Activated T-cell treated with anti-CD3 and anti-CD28 coated beads for 48 hours (primary cell): Measurements from ENCODE around the gene USH1C.

Source experiments
- DNase-seq: peaks from one replicate; pipeline ENCODE4 v3.0.0-alpha.2; 2020; ENCODE audit warnings: low read depth

The USH1C gene

DNA sequence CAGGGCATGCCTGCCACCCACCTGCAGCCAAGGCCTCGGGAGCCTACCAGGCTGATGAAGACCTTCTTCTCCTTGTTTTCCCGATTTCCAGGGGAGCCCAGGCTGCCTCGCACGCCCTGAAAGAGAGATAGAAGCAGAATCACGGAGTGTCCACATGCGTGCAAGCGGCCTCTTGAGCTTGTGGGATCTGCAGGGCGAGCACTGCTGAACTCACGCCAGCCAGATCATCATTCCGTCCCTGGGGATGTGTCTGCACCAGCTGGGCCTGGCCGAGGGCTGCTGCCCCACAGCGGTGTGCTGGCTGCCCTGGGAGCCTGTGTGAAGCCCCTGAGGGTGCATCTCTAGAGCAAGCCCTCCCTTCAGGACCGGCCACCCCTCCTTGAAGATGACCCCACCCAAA is 17.9 kb downstream of the USH1C start:
- DNase-seq: no peak

GRCh38 chr11:17525570-17525969 is 18.6 kb downstream of the USH1C start:
- no peak for DNase-seq

GRCh38 chr11:17524221-17524620 is 20.0 kb downstream of the USH1C start:
- DNase-seq: no peak

- DNase-seq: no peak
Measured at GRCh38 chr11:17522655-17523054, 21.6 kb downstream of the USH1C start.

- DNase-seq: no peak
Measured at GRCh38 chr11:17521106-17521900, 22.9 kb downstream of the USH1C start.

DNA sequence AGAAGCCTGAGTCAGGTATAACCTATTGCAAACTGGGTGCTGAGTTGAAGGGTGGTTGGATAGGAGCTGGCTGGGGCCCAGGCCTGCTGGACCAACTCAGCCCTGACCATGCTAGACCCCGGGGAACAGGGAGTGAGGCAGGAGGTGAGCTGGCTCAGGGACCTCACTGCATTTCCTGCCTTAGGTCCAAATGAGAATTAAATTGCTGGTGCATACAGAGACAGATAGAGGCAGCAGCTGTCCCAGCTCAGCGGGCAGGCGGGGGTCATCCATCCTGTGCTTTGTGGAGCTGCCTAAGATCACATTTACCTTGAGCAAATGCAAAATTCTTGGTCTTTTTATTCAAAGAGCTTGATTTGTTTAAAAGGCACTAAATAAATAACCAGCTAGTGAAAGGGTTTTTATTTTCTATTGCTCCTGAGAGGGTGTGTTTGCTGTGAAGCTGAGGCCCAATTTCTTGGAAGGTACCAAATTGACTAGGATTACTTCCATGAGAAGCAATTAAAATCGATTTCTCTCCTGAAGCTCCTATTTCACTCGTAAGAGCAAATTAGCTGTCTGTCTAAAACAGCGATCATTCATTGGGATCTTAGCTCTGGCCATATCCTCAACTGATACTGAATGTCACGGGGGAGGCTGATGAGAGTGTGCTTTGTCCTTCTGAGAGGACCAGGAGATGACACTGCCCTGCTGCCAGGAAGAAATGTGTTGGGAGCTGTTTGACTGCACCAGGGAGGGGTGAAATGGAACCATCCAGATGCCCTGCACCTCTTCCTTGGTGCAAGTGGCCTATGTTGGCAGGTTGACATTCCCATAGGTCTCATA is 24.9 kb downstream of the USH1C start:
- DNase-seq: no peak

DNA sequence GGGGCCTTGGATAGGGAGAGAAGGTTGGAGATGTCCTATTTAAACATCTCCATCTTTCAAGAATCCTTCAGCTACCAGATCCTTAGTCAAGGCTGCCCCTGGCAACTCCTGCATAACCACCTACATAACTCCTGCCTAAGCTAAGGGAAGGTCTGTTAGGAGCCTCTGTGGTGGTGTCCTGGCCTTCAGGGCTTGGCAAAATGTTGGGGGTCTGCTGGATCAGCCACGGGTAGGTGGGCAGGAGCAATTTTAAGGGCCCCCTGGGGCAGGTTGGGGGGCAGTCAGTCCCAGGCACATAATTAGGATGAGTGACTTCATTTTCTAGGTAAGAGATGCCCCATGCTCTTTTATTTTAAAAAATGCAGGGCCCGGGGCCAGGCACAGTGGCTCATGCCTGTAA is 25.9 kb downstream of the USH1C start:
- DNase-seq: no peak

- DNase-seq: no peak
Measured at GRCh38 chr11:17517186-17517585, 27.0 kb downstream of the USH1C start.

DNA sequence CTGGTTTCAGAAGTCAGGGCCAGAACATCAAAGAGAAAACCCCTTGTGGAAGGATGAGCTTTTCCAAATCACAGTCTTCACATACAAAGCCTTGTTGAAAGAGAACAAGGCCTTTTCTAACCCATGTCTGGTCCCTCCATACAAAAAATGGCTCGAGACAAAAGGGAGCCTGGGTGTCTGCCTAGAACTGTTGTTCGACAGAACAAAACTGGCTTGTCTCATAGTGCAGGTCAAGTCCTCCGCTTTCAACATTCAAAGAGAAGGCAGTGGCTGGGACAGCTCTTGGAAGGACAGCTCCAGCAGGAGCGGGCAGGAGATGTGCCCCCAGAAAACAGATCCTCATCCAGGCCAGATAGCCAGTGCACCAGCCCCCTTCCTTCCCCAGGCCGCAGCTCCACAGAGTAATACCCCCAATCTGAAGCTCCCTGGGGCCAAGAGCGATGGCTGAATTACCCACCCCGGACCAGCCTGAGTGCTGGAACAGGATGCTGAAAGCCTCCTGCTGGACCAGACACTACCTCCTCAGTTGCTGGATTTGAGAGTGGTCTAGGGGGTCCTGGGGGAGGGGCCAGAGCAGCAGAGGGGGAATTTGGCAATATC is 27.6 kb downstream of the USH1C start:
- no peak for DNase-seq

GRCh38 chr11:17515443-17516176 is 28.6 kb downstream of the USH1C start:
- DNase-seq: no peak

DNA sequence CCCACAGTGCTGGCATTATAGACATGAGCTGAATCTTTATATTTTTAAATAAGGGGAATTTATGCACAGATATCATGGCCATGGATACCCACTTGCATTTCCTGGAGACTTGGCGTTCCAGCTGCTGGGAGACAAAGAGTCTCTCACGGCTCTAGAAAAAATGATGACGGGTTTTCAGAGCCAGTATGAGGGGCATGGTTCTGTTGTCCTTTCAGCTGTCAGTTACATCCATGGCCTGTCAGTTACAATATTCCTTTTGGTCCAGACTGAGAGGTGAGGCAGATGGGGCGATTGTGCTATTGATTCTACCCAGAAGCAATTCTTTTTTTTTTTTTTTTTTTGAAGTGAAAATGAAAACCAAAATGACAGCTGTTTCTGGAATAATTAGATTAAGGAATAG is 29.7 kb downstream of the USH1C start:
- DNase-seq: no peak

- DNase-seq: no peak
Measured at GRCh38 chr11:17513853-17514252, 30.4 kb downstream of the USH1C start.

- no peak for DNase-seq
Measured at GRCh38 chr11:17512101-17512500, 32.1 kb downstream of the USH1C start.

GRCh38 chr11:17511571-17511970 is 32.6 kb downstream of the USH1C start:
- DNase-seq: no peak

DNA sequence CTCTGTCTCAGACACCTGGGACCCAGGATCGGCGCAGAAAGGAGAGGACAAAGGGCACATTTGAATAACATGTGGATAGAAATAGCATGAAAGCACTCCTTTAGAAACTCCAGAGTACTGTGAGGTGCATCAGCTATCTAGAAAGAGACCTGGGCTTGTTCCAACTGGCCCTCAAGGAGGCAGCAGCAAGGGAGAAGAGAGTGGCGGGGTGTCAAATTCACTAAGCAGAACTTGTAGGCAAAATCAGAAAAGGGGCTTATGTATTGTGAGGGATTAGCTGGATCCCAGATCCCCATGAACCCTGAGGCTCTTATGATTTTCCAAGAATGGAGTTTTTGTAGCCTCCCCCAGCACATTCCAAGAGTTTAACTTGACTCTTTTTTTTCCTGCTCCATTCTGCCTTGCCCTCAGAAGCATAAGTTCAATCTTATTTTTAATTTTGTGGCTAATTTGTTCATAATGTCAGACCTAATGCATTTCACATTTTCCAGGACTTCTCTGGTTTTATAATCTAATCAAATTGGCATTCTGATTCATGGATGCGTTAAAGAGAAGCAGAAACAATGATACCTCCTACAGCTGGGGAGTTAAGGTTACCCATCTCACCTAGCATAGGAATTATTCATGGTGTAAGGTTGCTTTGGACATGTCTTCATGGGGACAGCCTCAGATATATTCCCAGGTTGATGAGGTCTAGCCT is 33.6 kb downstream of the USH1C start:
- no peak for DNase-seq

DNA sequence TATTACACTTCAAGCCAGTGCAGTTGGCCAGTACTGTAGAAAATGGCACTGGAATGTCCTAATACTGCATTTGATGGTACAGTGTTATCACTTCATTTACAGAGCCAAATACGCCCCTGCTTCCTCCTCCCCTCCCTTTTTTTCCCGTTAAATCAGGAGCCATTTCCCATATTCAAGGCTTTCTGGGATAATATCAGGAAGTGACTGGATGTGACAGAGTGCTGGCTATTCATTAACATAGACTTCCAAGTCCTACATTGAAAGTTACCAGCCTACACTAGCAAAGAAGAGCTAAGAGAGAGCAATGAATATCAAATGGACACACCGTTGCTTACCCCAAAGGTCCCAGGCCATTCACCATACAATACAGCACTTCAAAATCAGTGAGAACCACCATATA is 35.4 kb downstream of the USH1C start:
- no peak for DNase-seq

DNA sequence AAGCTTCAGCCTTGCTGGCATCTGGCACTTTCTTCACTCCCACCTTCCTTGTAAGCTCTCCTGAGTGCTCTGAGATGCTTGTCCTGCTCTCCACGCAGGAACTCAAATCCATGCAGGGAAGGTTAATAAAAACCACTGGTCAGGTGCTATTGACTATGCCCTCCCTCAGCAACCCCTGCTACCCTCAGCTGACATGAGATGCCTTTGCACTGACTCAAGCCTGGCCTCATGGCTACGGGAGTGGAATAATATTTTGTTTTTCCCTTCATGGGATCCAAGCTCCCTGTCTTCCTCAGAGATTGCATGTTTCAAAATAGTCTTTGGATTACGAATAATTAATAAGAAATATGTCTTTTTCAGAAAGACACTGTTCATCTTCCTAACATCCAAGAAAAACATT is 35.9 kb downstream of the USH1C start:
- no peak for DNase-seq

GRCh38 chr11:17507773-17508172 is 36.4 kb downstream of the USH1C start:
- no peak for DNase-seq

DNA sequence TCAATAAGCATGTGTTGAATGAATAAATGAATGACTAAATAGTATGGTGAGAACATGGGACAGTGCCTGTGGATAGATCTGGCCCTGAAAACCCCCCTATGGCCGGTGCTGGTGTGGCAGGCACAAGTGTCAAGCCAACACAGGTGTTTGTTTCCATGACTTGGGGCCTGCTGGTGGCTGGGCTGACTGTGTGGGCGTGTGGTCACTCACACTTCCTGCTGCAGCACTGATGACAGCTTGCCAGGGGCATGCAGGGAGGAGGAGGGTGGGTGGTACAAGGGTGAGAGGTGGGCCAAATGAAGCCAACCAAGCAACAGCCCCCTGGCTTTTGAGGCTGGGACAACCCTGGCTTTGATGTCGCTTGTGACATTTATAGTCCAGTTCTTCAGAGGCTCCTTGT is 37.3 kb downstream of the USH1C start:
- DNase-seq: no peak

DNA sequence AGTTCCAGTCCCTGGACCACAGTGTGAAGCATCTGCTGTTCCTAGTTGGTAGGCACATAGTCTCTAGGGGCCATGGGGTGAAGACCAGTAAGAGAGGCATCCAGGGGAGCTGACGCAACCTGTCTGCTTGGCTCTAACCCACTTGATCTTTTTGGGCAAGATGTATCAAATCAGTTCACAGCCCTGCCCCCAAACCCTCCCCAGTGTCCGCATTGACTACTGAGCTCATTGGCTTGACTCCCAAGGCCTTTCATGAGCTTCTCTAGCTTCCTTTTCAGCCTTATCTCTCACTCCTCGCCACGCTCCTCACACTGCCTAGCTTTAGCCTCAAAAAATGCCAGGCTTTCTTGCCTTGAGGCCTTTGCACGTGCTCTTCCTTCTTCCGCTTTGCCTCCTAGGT is 37.9 kb downstream of the USH1C start:
- DNase-seq: no peak

- DNase-seq: no peak
Measured at GRCh38 chr11:17505146-17505545, 39.1 kb downstream of the USH1C start.
